Activated gamma-delta T cell treated with anti-CD3 and anti-CD28 coated beads, Interleukin-2, amount 50 U/mL, for 16 hours (primary cell): ENCODE data around the gene DNM3.
"Not testable (repeated sequence)": the region's sequence is repeated elsewhere in the genome, so short reads cannot be mapped to it uniquely, and the experiment has no call there.

ENCODE experiments used
- DNase-seq: peaks from one replicate; pipeline ENCODE4 v3.0.0-alpha.2; 2020; ENCODE audit warnings: low read depth

DNM3 gene

DNA sequence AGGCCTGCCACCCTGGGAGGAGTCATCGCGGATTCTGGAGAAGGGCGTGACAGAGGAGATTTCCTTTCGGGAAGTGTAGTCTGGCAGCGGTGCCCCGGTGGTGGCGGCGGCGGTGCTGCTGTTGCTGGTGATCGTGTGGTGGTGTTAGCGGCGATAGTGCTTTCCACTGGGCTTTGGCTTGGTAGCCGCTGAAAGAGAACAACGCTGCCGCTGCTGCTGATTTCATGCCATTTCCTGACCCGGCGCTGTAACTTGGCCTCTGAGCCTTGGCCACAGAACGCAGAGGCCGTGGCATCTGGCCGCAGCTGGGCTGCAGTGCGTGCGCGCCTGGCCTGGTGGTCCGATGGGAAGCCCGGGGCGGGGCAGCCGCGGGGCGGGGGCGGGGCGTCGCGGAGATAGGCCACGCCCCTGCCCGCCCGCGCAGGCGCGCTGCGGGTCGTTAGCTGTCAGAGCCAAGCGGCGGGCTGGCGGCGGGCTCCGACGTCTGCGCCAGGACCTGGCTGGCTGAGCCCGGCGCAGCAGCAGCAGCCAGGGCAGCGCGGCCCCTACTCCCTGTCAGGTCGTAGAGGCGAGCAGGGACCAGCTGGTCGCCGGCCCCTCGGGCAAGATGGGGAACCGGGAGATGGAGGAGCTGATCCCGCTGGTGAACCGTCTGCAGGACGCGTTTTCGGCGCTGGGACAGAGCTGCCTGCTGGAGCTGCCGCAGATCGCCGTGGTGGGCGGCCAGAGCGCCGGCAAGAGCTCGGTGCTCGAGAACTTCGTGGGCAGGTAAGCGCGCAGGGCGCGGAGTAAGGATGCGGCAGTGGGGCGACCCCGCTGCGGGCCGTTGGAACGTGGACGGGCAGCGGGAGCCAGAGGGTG, at the start of gene DNM3:
TSS of gene DNM3 (plus strand) at position 449 of the 861 bp plus-strand sequence. CDS start at position 608, 159 bp downstream.
- peak; percentile 64 for DNase-seq

DNA sequence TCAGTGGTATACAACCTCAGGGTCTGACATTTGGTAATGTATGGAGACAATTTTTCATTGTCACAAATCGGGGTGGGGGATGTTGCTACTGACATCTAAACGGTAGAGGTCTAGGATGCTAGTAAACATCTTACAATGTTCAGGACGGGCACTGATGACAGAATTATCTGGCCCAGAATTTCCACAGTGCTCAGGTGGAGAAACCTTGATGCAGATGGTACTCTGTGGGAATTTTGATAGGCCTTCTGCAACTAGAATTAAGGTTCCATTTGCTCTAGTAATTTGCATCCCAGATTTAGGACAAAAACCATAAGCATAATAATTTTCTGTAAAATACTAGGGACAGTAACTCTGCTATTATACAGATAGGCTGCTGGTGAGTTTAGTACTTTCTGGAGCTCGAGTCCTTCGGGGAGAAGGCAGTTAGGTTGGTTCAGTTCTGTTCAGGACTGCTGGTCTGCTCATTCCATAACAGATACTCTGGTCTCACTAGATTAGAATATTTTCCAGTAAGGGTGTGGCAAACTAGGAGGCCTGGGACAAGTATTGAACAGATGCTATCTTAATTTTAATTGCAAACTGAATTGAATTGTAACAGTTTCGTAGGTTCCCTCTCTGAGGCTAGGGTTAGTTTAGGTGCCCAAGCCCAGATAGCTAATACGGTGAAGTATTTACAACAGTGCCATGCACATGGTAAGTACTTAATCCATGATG, 48.5 kb upstream of the DNM3 start:
- no peak for DNase-seq

DNA sequence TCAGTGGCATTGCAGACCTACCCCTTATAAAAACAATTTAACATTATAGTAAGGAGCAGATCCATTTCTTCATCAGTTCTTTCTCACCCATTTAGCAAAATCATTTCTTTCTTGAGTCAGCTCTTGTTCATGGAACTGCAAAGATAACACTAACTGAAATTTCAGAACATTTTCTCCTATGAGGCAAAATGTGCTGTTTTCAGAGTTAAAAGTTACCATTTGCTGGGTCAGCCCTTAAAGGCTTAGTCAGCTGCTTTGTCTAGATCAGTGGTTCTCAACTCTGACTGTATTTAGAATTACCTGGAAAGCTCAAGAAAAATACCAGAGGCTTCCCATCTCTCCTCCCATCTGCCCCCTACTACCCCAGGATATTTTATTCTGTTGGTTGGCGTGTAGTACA, 47.7 kb upstream of the DNM3 start:
- no peak for DNase-seq

DNA sequence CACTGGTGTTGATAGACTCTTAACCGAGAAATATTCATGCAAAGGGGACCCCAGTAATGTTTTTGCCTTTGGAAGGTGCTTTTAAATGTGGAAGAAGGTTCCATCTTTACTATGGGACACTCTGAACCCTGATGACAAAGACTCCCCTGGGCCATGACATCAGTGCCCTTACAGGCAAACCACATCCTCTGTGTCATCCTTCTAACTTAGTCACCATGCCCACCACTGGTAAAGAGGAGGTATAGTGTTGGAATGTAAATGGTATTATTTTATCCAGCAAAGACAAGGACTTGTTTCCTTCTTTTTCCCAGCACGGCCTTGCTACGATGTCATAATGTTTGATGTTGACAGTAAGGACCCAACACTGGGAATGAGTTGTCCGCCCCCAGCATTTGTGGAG, 47.2 kb upstream of the DNM3 start:
- DNase-seq: peak; percentile 25

DNA sequence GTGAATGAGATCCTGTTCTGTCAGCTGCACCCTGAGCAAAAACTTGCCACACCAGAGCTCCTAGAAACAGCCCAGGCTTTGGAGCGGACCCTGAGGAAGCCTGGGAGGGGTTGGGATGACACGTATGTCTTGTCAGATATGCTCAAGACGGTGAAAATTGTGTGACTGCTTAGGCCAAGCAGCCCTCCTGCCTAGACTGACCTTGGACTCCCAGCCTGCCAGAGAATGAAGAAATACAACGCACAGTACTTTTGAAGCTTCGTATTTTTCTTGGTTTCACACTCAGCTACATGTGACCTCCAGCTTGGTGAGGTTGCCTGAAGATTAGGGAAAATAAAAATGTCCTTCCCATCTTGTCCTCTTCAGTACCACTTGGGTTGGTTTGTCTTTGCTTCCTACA, 44.7 kb upstream of the DNM3 start:
- DNase-seq: no peak

DNA sequence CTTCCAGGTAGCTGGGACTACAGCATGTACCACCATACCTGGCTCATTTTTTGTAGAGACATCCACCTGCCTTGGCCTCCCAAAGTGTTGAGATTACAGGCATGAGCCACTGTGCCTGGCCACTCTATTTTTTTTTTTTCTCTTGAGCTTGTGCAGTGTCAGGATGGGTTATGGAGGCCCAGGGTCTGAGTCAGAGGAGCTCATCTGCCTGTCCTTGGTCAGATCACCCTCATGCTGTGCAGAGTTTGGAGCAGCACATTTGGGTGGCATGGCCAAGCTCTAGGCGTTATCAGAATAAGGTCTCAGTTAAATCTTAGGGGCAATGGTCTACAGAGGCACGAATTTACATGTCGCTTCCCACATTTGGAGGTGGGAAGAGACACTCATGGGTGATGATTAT, 43.0 kb upstream of the DNM3 start:
- DNase-seq: no peak

DNA sequence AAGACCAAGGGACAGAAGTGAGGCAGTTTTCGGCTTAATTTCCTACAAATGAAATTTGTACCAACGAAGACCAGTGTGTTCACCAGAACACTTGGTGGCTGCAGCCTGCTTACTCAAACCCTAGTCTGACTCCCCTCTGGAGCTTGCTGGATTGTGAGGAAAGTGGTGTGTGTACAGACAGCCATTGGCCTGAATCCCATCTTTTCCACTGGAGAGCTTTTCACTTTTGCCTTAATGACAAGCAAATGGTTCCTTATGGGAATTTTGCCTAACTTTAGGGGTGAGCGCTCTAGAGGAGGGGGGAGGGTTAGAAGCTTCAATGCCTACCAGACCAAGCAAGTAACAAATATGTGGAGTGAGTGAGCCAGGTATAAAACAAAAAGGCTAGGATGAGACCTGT, 42.5 kb upstream of the DNM3 start:
- DNase-seq: no peak

DNA sequence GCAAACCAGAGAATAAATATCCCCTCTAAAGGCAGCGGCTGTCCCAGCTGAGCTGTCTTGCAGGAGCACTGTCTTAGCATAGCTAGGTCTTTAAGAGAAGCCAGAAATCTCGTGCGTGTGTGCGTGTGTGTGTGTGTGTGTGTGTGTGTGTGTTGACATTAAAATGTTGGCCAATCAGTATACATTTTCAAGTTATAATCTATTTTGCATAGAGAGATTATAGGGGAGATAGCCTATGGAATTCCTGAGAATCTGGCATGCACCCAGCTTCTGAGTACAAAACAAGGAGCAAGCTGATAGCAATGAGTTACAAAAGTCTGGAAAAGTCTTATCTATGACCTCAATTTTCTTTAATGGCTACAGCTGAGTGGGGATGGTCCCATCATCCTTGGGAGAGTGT, 42.1 kb upstream of the DNM3 start:
- no peak for DNase-seq

DNA sequence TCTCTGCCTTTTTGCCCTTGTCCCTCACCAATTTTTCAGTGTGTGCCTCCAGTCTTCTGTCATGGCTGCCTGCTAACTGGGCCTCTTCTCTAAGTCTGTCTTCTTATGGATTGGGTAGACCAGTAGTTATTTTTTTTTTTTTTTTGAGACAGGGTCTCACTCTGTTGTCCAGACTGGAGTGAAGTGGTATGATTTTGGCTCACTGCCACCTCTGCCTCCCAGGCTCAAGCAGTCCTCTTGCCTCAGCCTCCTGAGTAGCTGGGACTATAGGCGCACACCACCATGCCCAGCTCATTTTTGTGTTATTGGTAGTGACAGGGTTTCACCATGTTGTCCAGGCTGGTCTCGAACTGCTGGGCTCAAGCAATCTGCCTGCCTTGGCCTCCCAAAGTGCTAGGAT, 41.6 kb upstream of the DNM3 start:
- DNase-seq: not testable (repeated sequence)

DNA sequence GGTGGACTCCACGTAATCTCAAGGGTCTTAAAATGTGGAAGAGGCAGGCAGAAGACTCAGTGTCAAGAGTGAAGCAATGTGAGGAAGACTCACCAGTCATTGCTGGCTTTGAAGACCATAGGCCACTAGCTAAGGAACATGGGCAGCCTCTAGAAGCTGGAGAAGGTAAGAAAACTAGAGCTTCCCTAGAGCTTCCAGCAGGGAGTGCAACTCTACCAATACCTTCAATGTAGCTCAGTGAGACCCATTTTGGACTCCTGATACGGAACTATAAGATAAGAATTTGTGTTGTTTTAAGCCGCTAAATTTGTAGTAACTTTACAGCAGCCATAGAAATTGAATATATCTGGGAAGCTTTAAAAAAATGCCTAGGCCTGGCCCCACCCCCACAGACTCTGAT, 41.0 kb upstream of the DNM3 start:
- no peak for DNase-seq

DNA sequence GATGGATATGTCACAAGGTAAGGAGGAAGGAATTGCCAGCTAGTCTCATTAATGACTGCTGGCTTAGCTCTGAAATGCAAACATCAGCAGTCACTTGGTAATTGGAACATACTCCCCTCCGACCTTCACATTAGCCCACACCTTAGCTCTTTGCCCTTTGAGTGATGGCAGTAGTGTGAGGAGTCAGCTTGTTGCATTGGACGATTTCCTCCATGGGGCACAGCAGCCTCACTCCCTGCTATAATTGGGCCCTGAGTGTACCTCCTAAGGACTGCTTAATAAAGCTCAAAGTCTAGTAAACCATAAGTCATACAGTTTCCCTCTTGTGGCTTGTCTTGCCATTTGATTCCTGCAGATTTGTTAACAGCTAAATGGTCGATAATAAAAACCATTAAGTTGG, 40.4 kb upstream of the DNM3 start:
- no peak for DNase-seq

DNA sequence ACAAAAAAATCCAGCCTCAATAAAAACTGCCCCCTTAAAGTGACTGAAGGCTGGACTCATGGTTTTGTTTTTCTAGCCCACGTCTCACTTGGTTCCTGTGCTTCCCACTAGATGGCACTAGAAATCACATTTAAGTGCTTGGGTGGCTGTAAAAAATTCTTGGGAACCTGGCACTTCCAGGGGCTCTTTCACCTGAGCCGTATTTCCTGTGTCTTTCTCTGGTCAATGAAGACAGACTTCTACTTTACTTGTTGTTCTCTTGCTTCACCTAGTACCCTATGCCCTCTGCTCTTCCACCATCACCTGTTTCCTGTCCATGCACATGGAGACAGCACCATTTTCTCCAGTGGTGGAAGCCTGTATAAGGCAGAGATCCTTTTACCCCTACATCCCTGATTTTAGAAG, 39.8 kb upstream of the DNM3 start:
- no peak for DNase-seq

DNA sequence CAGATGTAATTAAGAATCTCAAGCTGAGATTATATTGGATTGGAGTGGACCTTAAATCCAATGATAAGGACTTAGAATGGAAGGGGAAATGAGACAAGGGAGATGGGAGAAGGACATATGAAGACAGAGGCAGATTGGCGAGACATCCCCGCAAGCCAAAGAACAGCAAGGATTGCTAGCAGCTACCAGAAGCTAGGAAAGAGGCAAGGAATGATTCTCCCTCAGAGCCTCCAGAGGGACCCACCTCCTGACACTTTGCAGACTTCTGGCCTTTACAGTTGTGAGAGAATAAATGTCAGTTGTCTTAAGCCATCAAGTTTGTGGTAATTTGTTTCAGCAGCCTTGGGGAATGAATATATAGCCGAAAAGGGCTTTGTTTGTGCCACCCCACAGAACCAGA, 39.1 kb upstream of the DNM3 start:
- DNase-seq: no peak

DNA sequence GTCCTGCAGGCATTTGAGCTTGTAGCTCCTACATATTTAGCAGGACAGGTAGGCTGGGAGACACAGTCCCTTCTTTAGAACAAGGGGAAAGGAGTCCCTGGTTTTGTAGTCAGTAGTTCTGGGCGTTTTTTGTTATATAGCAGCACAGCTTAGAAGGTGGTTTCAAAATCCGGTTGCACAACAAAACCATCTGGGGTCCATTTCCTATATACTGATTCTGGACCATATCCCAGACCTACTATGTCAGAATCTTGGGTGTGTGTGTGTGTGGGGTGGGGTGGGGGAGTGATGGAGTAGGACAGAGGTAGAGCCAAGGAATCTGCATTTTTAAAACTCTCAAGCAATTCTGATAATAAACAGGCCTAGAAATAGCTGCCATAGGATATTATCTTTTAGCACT, 38.3 kb upstream of the DNM3 start:
- no peak for DNase-seq

DNA sequence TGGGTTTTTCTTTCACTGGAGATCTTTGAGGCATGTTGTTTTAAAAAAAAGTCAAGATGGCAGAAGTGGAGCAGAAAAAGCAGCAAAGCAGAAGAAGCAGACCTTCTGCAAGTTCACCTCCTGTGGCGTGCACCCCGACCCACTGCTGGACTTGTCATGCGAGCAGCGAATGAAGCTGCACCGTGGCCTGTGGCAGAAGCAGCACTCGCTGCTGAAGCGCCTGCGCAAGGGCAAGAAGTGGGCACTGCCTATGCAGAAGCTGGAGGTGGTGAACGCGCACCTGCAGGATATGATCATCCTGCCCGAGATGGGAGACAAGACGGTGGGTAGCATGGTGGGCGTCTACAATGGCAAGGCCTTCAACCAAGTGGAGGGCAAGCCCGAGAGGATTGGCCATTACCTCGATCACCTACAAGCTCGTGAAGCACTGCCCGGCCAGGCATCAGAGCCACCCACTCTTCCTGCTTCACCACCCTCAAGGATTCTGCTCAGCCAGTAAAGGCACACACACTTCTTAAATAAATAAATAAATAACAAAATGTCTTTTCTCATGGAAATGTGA, 37.8 kb upstream of the DNM3 start:
- no peak for DNase-seq

DNA sequence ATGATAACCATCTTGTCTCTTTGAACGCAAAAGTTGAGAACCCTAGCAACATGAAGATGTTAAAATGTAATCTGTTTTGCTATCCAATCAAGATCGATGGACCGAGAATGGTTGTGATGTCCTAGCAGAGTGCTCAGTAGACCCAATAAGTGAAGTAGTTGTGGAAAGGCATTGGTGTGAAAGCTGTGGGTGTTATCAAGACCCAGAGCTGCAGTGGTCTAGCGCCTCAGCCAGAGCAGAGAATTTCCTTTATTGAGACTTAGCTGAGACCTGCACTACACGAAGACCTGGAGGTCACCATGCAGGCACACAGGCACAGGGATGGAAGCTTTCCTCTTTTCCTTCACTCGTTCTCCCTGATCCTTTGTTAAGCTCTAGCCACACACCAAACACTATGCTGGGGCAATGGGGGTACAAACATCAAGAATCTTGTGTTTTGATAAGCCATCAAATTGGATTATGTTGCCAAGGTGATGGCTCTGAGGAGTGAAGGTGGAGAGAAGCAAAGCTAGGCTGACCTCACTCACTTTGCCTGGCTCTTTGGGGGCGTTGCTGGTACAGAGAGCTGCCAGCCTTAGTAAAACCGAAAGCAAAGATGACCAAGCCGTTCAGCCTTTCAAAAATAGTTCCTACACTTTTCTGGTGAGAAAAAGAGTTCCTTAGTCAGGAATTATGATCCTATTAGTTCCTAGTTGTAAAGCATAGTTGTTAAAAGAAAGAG, 35.7 kb upstream of the DNM3 start:
- DNase-seq: no peak

DNA sequence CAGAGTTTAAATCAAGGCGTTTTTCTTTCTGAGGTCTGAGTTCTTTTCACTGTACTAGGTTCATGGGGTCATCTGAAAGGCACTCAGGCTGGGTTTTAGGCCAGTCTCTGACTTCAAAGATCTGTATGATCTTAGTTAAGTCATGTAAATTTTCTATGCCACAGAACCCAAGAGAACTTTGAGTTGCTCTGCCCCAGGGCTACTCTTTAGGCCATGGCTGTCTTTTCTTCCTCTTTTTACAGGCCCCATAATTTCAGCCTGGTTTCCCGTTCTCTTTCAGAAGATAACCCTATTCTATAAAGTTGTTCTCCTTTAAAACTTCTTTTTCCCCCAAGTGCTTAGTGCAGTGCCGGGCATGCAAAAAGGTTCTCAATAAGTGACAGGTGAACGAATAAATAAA, 33.7 kb upstream of the DNM3 start:
- DNase-seq: no peak

DNA sequence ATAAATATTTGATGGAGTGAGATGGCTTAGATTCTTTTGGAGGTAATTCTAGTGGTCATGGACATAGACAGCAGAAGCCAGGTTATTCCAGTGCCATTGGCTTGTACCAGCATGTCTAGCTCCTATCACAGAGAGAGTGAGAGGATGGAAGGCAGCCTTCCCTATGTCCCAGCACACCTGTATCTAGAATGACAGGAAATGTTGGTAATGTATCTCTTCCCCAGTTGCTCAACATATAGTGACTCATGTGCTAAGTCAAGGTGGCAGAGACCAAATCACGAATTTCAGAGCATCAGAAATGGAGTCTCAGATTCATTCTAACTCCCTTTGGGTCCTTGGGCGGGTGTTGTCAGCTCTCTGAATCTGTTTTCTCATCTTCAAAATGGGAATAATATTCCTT, 31.5 kb upstream of the DNM3 start:
- no peak for DNase-seq

DNA sequence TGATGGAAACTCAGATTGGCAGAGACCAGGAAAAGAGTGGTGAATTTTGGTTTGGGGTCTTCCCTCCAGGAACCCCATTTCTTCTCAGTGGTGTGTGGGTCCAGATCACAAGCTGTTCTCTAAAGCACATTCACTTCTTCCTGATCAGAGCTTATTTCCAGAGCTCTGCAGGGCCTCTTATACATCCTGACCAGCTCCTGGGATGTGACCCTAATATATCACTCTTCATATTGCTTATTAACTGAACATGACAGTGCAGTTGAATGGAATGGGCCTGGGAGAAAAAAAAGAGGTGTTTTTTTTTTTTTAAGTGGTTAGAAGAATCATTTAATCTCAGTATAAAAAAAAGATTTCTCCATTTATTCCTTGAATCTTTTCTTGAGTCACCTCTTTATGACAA, 29.6 kb upstream of the DNM3 start:
- DNase-seq: no peak

DNA sequence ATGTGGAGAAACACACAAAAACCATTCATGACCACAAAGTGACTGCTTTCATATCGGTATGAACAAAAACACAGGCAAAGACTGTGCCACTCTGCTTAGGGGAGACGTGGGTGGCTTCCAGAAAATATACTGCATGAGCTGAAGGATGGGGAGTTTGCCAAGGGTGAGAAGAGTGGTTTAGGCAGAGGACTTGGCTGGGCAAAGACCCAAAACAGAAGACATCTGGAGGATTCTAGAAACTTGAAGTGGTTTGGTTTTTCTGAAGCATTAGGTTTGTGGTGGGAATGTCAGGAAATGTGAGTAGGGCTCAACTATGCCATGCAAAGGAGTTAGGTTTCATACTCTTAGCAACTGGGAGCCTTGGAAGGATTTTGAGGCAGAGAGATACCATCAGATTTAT, 26.6 kb upstream of the DNM3 start:
- no peak for DNase-seq

DNA sequence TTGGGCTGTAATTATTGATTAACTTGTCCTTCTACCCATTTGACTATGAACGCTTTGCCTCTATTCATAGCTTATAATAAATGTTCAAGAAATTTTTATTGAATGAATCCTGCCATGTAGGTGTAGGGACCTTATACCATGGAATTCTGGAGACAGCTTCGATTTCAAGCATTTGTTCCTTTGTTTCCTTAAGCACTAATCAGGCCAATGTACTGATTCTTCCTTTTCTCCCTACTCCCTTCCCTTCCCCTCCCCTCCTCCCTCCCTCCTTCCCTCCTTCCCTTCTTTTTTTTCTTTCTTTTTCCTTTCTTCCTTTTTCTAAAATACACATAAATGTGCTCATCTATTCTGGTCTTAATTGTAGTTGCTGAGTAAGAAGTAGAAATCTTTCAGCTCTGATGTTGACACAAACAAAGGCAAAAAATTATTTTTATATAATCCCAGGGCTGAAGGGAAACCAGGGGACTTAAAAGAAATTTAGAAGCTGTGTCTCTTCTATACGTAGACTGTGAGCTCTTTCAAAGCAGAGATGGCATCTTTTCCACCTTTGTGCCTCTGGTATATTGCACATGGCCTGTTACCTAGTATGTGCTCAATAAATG, 24.9 kb upstream of the DNM3 start:
- DNase-seq: no peak
